ENCODE measurements around the gene AGAP1. TPM values are rescaled to one million over a fixed set of nuclear protein-coding genes. Genes with fewer than 3 reads are reported as not detected.

AGAP1 gene
- total RNA-seq, 1 donor from 2014 or later, result 33.7 TPM

GRCh38 chr2:236107536-236107935, 613.7 kb downstream of the AGAP1 start:
- Histone ChIP-seq H3K4me3 (ENCODE audit: low read depth, low read length) (no peak overlapping the region), H3K27me3 (ENCODE audit: control insufficient read depth, insufficient read depth, low read length) (no peaks in the 10 kb centered on the region), H3K36me3 (ENCODE audit: control insufficient read depth, insufficient read depth, low read length) (no peaks in the 10 kb centered on the region)
- no peak for DNase-seq (ENCODE audit: low read depth)
- TF ChIP-seq, protein P1, sequence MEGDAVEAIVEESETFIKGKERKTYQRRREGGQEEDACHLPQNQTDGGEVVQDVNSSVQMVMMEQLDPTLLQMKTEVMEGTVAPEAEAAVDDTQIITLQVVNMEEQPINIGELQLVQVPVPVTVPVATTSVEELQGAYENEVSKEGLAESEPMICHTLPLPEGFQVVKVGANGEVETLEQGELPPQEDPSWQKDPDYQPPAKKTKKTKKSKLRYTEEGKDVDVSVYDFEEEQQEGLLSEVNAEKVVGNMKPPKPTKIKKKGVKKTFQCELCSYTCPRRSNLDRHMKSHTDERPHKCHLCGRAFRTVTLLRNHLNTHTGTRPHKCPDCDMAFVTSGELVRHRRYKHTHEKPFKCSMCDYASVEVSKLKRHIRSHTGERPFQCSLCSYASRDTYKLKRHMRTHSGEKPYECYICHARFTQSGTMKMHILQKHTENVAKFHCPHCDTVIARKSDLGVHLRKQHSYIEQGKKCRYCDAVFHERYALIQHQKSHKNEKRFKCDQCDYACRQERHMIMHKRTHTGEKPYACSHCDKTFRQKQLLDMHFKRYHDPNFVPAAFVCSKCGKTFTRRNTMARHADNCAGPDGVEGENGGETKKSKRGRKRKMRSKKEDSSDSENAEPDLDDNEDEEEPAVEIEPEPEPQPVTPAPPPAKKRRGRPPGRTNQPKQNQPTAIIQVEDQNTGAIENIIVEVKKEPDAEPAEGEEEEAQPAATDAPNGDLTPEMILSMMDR (IDR thresholded peaks at IDR 0.05; ENCODE audit: insufficient read depth, low read length, poor library complexity, severe bottlenecking), result no peak

DNA sequence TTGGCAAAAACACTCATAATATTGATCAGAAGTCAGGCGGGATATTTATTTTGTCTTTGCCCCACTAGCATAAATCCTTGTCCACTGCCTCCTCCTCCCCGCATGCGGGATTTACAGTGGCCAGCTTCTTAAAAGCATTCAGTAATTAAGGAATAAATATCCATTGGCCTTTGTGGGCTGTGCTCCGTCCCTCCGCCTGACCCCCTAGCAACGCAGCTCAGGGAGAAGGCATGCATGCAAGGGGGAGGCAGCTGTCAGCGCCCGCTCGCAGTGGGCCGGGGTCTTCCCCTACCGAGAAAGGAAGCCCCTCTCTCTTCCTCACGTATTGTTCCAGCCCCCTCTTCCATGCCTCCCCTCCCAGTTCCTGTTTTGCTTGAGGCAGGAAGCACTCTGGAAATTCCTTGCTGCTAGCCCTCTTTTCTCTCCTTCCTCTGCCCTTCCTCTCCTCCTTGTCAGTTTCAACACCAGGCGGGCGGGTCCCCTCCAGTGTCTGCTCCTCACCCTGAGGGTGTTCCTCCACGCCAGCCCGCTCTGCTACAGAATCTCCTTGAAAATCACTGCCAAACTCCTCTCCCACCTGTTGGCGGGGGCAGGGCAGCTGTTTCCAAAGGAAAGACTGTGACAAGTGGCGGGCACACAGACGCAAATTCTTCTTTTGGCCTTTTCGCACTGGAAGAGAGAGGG, 614.2 kb downstream of the AGAP1 start:
- no peaks in the 10 kb centered on the region for H3K27me3 ChIP-seq (ENCODE audit: control insufficient read depth, insufficient read depth, low read length)
- no peak for DNase-seq (ENCODE audit: low read depth)
- TF ChIP-seq, protein P1 (IDR thresholded peaks at IDR 0.05; ENCODE audit: insufficient read depth, low read length, poor library complexity, severe bottlenecking), result no peak
- no peaks in the 10 kb centered on the region for H3K36me3 ChIP-seq (ENCODE audit: control insufficient read depth, insufficient read depth, low read length)
- H3K4me3 ChIP-seq (ENCODE audit: low read depth, low read length), result no peak overlapping the region

DNA sequence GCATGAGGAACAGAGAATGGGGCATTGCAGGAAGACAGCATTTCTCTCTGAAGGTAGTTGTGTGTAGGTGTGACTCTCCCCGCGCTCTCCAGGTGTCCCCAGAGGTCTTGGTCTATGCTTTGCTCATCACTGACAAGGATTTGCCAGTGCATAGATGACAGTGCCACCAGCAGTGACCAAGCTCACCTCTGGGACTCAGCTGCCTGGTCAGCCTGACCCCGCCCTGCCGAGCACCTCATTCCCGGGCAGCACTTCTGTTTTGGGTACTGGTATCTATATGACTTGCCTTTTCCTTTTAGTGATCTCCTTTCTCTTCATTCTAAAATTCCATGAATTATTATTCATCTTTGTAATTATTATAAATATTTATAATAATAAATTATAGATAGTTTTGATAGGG, 615.2 kb downstream of the AGAP1 start:
- Histone ChIP-seq H3K4me3 (ENCODE audit: low read depth, low read length) (no peak overlapping the region), H3K36me3 (ENCODE audit: control insufficient read depth, insufficient read depth, low read length) (no peaks in the 10 kb centered on the region), H3K27me3 (ENCODE audit: control insufficient read depth, insufficient read depth, low read length) (no peaks in the 10 kb centered on the region)
- TF ChIP-seq, protein P1 (IDR thresholded peaks at IDR 0.05; ENCODE audit: insufficient read depth, low read length, poor library complexity, severe bottlenecking), result no peak
- DNase-seq (ENCODE audit: low read depth), result no peak

- TF ChIP-seq, protein P1 (IDR thresholded peaks at IDR 0.05; ENCODE audit: insufficient read depth, low read length, poor library complexity, severe bottlenecking), result no peak
- no peaks in the 10 kb centered on the region for H3K36me3 ChIP-seq (ENCODE audit: control insufficient read depth, insufficient read depth, low read length)
- DNase-seq (ENCODE audit: low read depth), result no peak
- H3K4me3 ChIP-seq (ENCODE audit: low read depth, low read length), result no peak overlapping the region
- no peaks in the 10 kb centered on the region for H3K27me3 ChIP-seq (ENCODE audit: control insufficient read depth, insufficient read depth, low read length)
Measured at GRCh38 chr2:236109473-236109872, 615.6 kb downstream of the AGAP1 start.

- no peaks in the 10 kb centered on the region for H3K27me3 ChIP-seq (ENCODE audit: control insufficient read depth, insufficient read depth, low read length)
- H3K4me3 ChIP-seq (ENCODE audit: low read depth, low read length), result no peak overlapping the region
- DNase-seq (ENCODE audit: low read depth), result no peak
- TF ChIP-seq, protein P1 (IDR thresholded peaks at IDR 0.05; ENCODE audit: insufficient read depth, low read length, poor library complexity, severe bottlenecking), result no peak
- H3K36me3 ChIP-seq (ENCODE audit: control insufficient read depth, insufficient read depth, low read length), result no peaks in the 10 kb centered on the region
Measured at GRCh38 chr2:236112466-236112865, 618.6 kb downstream of the AGAP1 start.

DNA sequence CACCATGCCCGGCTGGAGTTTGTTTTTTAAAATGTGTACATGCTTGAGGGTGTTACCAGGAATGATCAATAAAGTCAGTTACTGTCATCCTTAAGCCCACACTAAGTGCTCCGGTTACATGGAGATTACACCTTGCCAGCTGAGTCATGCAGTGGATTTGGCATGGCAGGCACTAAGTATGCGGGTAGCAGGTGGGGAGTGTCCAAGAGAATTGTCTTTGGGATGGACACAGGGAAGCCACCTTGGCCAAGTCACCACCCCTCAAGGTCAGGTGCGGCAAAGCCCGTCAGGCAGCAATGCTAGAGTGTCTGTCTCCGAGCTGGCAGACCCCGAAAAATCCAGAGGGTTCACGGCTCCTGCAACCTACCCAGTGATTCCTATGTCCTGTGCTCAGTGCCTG, 619.6 kb downstream of the AGAP1 start:
- Histone ChIP-seq H3K36me3 (ENCODE audit: control insufficient read depth, insufficient read depth, low read length) (no peaks in the 10 kb centered on the region), H3K4me3 (ENCODE audit: low read depth, low read length) (no peak overlapping the region), H3K27me3 (ENCODE audit: control insufficient read depth, insufficient read depth, low read length) (no peaks in the 10 kb centered on the region)
- TF ChIP-seq, protein P1 (IDR thresholded peaks at IDR 0.05; ENCODE audit: insufficient read depth, low read length, poor library complexity, severe bottlenecking), result no peak
- no peak for DNase-seq (ENCODE audit: low read depth)
